HG02884 (cell line): ENCODE measurements around the gene THOC5.
"Not testable (repeated sequence)": the region's sequence is repeated elsewhere in the genome, so short reads cannot be mapped to it uniquely, and the experiment has no call there.

ENCODE experiments used
- ATAC-seq: cut with Tn5 transposase; IDR thresholded peaks from one replicate; pipeline ENCODE4 v1.9.1; 2021; ENCODE audit warnings: mild to moderate bottlenecking, moderate library complexity; ENCODE audit not compliant: unreplicated experiment

Gene THOC5

GRCh38 chr22:29563652-29564460 is 10.3 kb upstream of the THOC5 start:
- no peak for ATAC-seq

GRCh38 chr22:29559853-29560252 is 6.3 kb upstream of the THOC5 start:
- ATAC-seq: no peak

GRCh38 chr22:29559030-29559429 is 5.5 kb upstream of the THOC5 start:
- no peak for ATAC-seq

GRCh38 chr22:29555065-29555644 is 1.6 kb upstream of the THOC5 start:
- ATAC-seq: no peak

GRCh38 chr22:29552357-29552756 is 1.2 kb downstream of the THOC5 start:
- not testable (repeated sequence) for ATAC-seq

GRCh38 chr22:29550005-29550404 is 3.6 kb downstream of the THOC5 start:
- no peak for ATAC-seq

- not testable (repeated sequence) for ATAC-seq
Observed at GRCh38 chr22:29545045-29545444, 8.5 kb downstream of the THOC5 start.

- no peak for ATAC-seq
Observed at GRCh38 chr22:29541845-29542244, 11.7 kb downstream of the THOC5 start.

GRCh38 chr22:29539105-29539504 is 14.5 kb downstream of the THOC5 start:
- no peak for ATAC-seq

GRCh38 chr22:29536411-29536810 is 17.1 kb downstream of the THOC5 start:
- ATAC-seq: no peak

GRCh38 chr22:29531419-29531818 is 22.1 kb downstream of the THOC5 start:
- no peak for ATAC-seq

- no peak for ATAC-seq
Observed at GRCh38 chr22:29530716-29531115, 22.8 kb downstream of the THOC5 start.

- no peak for ATAC-seq
Observed at GRCh38 chr22:29528144-29528543, 25.4 kb downstream of the THOC5 start.

- no peak for ATAC-seq
Observed at GRCh38 chr22:29524442-29525191, 28.9 kb downstream of the THOC5 start.

- no peak for ATAC-seq
Observed at GRCh38 chr22:29523761-29524160, 29.8 kb downstream of the THOC5 start.

- no peak for ATAC-seq
Observed at GRCh38 chr22:29521526-29521925, 32.0 kb downstream of the THOC5 start.

GRCh38 chr22:29520851-29521250 is 32.7 kb downstream of the THOC5 start:
- ATAC-seq: no peak

- no peak for ATAC-seq
Observed at GRCh38 chr22:29519996-29520395, 33.6 kb downstream of the THOC5 start.

GRCh38 chr22:29518427-29518826 is 35.1 kb downstream of the THOC5 start:
- no peak for ATAC-seq

- no peak for ATAC-seq
Observed at GRCh38 chr22:29517215-29517908, 36.2 kb downstream of the THOC5 start.

GRCh38 chr22:29512031-29512430 is 41.5 kb downstream of the THOC5 start:
- ATAC-seq: no peak
